ENCODE results near the gene ALG12.

The ALG12 gene

GRCh38 chr22:49957826-49958365 is 39.7 kb upstream of the ALG12 start:
- no peak for DNase-seq (ENCODE audit: low read depth)

- no peak for DNase-seq (ENCODE audit: low read depth)
Measured at GRCh38 chr22:49956914-49957825, 38.9 kb upstream of the ALG12 start.

DNA sequence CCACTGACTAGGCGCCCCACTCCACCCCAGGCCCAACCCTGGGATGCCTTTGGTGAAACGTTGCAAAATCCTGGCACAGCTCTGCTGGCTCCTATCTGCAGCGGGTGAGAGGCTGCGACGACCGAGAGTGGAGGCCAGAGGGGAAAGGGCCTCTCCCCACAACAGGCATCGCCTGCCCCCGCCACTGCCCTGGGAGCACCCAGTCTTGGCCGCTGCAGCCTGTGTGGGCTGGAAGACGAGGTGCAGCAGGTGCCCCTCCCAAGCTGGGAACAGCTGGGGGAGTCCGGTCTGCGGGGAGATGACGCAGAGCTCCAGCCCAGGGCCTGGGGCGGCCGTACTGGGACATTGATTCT is 38.2 kb upstream of the ALG12 start:
- DNase-seq (ENCODE audit: low read depth), result no peak

- DNase-seq (ENCODE audit: low read depth), result no peak
Measured at GRCh38 chr22:49955581-49956417, 37.6 kb upstream of the ALG12 start.

GRCh38 chr22:49954991-49955580 is 36.8 kb upstream of the ALG12 start:
- no peak for DNase-seq (ENCODE audit: low read depth)

- DNase-seq (ENCODE audit: low read depth), result no peak
Measured at GRCh38 chr22:49954354-49954753, 36.1 kb upstream of the ALG12 start.

DNA sequence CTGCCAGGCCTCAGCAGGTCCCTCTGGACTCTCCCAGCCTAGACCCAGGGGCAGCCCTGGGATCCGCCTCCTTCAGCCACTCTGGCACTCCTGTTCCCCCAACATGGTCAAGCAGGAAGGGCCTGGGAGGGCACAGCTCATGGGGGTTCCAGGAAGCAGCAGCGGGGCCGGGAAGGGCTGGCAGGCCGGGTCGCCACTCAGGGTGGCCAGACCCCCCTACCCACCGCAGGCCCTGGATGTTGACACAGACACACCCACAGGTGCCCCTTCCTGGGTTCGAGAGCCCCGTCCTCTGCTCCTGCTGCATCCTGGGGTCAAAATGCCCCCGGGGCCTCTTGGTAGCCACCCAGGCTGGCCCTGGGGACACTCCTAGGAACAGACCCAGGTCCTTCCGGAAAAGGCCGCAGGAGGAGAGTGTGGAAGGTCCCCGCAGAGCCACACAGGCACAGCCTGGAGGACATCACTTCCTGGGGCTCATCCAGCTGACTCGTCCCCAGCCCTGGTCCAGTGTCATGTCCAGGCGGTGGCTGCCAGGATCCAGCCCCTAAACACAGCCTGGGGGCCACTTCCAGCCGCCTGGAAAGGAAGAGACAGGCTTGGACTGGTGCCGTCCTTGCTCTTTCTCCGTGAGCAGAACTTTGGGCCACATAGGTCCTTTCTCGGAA is 35.6 kb upstream of the ALG12 start:
- no peak for DNase-seq (ENCODE audit: low read depth)

DNA sequence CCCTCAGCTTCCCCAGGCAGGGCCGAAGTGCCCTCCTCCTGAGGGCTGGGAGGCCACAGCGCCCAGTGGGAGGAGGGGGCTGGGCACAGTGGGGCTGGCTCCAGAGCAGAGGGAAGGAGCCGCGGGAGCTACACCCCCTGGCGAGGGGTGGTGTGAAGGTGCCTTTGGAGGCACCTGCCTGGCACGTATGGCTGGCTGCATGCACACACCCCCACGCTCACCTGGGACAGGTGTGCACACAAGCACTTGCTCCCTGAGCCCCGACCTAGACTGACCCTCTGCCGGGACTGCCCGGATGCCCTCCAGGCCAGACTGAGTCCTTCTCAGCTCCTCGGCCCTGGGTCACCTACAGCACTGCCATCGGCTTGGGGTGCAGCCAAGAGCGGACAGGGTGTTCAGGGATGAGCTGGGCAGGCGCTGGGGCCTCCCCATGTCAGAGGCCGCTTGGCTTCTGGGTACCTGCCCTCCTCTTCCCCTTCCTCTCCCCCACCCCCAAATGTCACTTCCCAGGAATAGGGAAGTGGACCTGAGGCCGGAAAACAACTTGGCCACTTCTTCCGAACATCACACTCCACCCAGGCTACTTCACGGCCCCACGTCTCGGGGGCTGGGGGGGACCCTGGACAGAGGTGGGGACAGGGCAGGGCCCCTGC is 34.9 kb upstream of the ALG12 start:
- no peak for DNase-seq (ENCODE audit: low read depth)

GRCh38 chr22:49951986-49952896 is 34.0 kb upstream of the ALG12 start:
- DNase-seq (ENCODE audit: low read depth), result no peak

- DNase-seq (ENCODE audit: low read depth), result no peak
Measured at GRCh38 chr22:49951678-49951985, 33.4 kb upstream of the ALG12 start.

DNA sequence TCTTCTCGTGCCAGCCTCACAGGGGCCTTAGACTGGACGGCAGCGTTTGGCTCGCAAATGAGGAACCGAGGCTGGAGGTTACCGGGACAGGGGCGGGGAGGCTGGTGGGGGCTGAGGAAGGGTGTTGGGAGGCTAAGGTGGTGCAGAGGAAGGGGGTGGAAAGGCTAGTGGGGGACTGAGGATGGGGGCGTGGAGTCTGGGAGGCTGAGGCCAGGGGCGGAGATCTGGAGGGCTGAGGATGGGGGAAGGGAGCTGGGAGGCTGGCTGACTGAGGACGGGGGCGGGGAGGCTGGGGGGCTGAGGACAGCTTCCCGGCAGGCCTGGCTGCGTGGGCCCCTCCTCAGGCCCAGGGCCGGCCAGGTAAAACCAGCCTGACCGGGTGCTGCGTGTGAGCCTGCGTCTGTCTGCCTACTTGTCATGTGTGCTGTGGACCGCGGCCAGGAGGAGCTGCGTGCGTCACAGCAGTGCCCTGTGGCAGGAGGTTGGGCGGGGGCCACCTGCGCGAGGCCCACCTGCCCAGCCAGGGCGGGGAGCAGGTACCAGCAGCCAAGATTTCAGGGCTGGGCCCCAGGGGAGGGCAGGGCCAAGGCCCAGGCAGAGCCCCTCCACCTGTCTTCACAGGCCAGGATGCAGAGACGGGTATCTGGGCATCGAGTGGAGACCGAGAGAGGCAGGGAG is 32.9 kb upstream of the ALG12 start:
- no peak for DNase-seq (ENCODE audit: low read depth)

DNA sequence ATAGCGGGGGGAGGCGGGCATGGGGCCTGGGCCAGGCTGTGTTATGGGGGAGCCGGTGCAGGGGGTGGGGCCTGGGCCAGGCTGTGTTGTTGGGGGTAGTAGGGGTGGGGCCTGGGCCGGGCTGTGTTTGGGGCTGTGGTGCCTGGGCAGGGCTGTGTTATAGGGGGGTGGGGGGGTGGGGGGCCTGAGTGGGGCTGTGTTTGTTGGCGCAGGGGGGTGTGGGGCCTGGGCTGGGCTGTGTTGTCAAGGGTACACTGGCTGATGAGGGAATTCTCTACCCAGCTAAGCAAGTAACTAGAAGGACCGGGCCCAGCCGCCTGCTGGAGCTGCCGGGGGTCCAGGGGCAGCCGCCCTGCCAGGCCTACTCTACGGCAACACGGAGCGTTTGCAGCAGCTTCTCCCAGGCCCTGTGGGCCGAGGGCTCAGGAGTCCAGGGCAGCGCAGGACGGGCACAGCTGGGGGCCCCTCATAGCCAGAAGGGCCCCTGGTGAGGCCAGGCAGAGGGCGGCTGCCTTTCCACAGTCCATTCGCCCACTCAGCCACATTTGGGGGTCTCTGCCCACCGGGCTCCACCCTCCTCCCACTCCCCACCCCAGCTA is 32.3 kb upstream of the ALG12 start:
- no peak for DNase-seq (ENCODE audit: low read depth)

DNA sequence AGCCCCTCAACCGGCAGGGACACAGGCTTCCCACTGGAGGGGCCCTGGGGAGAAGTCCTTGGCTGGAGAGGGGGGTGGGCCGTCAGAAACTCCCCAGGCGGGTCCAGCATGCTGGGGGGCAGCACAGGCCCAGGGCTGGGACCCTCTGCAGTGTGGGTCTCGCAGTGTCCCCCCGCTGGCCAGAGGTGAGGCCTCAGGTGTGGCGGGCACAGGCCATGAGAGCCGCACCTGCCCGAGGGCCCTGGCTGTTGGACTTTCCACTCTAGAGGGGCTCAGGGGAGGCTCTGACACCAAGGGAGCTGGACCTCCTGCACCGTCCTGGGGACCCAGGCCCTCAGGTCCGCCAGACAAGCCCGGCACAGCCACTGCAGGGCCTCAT is 31.7 kb upstream of the ALG12 start:
- no peak for DNase-seq (ENCODE audit: low read depth)

GRCh38 chr22:49948958-49949913 is 31.0 kb upstream of the ALG12 start:
- no peak for DNase-seq (ENCODE audit: low read depth)

DNA sequence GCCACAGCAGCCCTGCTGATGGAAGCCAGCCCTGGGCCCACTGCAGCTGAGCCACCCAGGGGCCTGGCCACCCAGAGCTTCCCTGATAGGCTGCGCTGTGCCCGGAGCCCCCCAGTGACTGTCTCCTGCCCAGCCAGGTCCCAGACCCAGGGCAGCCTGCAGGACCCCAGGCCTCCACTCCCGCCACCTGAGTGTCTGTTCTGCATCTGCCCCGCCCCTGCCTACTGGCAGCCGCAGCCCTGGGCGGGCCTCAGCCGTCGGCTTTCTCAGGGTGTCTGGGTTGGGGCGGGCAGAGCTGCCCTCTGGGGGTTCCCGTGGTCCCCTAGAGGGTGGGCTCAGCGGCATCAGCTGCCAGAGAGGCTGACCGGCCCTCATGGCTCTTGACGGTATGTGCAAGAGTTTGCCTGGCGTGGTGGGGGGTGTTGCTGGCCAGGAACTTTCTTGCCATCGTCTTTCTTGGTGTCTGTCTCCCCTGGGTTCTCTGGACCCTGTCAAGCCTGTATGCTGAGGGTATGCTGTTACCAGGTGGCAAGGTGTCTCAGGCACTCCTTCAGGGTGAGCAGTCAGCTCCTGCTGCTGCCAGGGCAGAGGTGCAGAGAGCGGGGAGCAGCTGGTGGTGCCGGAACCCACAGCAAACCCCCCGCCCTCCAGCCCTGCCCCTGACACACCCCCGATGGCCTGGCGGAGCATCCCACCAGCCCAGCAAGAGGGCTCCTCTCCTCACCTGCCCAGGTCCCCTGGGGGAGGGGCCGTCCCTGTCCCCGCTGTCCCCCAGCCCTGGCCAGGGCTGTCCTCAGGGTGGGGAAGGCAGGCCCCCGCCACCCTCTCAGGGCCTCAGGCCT is 30.1 kb upstream of the ALG12 start:
- DNase-seq (ENCODE audit: low read depth), result no peak

DNA sequence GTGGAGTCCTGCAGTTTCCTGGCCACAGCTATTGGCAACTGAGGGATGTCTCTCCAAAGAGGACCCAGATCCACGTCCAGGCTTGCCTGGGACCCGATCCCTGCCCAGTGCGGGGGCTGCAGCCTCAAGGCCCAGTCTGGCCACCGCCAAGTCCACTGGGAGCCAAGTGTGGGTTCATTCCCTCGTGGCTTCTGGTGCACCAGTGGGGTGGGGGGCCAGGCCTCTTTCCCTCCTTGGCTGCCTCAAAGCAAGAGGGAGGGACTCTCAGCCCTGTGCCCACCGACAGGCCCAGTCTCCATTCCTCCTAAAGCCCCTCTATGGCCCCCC is 29.0 kb upstream of the ALG12 start:
- no peak for DNase-seq (ENCODE audit: low read depth)

- no peak for DNase-seq (ENCODE audit: low read depth)
Measured at GRCh38 chr22:49946612-49947295, 28.5 kb upstream of the ALG12 start.
